ENCODE measurements around the gene LRRC32.

Gene LRRC32

GRCh38 chr11:76698321-76699043, 27.9 kb upstream of the LRRC32 start:
- no peak for DNase-seq

DNA sequence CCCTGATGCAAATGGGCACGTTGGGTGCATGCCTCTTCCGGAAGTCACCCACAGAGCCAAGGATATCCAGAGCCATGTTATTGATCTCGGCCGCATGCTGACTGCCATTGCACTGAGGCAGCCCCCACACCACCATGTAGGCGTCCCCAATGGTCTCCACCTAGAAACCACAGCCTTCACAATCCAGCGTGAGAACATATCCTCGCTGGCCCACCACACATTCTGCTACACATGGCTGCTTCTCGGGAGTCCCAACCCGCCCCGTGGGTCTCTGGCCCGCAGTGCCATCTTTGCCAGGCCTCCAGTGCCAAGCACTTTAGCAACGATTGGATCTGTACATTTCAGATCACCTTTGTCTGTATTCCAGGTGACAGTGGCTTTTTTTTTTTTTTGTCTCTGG, 26.2 kb upstream of the LRRC32 start:
- DNase-seq, result no peak

GRCh38 chr11:76695771-76696170, 25.2 kb upstream of the LRRC32 start:
- DNase-seq, result no peak

GRCh38 chr11:76695133-76695532, 24.6 kb upstream of the LRRC32 start:
- DNase-seq, result no peak

- DNase-seq, result no peak
Measured at GRCh38 chr11:76694664-76695063, 24.1 kb upstream of the LRRC32 start.

DNA sequence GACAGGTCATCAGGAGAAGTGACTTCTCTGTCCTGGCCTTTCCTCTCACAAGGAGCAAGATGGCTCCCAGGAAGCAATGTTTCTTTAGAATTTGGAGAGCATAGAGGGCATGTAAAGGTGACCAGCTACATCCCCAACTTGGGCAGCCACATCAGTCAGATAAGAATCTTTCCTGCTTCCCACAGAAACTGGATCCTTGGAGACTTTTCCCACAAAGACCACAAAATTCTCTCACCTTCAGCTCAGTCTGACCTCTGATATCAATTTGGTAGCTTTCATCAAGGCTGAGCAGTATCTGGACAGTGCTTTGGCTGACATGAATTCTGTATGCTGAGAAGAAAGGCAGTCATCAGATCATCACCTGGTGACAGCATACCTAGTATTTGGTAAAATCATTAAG, 23.3 kb upstream of the LRRC32 start:
- no peak for DNase-seq

- DNase-seq, result no peak
Measured at GRCh38 chr11:76692956-76693355, 22.4 kb upstream of the LRRC32 start.

- no peak for DNase-seq
Measured at GRCh38 chr11:76691655-76692054, 21.1 kb upstream of the LRRC32 start.

DNA sequence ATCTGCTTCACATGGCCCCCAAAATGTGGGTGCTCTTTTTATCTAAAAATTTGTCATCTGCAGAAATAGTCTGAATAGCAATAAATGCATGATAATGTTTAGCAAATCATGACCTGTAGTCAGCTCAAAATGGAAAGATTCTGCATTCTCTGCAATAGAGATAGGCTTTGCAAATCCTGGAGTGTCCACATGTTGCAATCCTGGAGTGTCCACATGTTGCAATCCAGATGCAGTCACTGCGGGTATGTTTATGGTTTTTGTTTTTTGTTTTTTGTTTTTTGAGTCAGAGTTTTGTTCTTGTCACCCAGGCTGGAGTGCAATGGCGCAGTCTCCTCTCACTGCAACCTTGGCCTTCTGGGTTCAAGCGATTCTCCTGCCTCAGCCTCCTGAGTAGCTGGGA, 20.2 kb upstream of the LRRC32 start:
- DNase-seq, result no peak

GRCh38 chr11:76689313-76690260, 19.0 kb upstream of the LRRC32 start:
- DNase-seq, result no peak

GRCh38 chr11:76688146-76688545, 17.6 kb upstream of the LRRC32 start:
- DNase-seq, result no peak

GRCh38 chr11:76686261-76687079, 15.9 kb upstream of the LRRC32 start:
- no peak for DNase-seq

DNA sequence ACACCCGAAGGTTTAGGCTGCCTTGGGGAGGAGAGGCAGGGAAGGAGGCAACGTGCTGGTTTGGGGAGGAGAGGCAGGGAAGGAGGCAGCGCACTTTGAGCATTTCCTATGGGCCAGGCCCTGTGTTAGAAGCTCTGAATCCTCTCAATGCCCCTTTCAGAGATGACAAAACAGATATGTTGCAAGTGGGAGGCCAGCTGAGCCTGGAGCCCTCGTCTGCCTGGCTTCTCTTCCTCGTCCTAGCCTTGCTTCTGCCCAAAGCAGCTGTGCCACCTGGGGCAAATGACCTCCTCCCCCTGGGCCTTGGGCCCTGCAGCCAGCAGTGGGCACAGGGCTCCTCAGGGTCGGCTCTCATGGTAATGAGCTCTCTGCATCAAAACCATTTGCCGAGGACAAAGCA, 15.3 kb upstream of the LRRC32 start:
- no peak for DNase-seq

GRCh38 chr11:76685237-76685636, 14.7 kb upstream of the LRRC32 start:
- DNase-seq, result no peak

- DNase-seq, result no peak
Measured at GRCh38 chr11:76684516-76684915, 14.0 kb upstream of the LRRC32 start.

- DNase-seq, result no peak
Measured at GRCh38 chr11:76683161-76684095, 12.9 kb upstream of the LRRC32 start.

GRCh38 chr11:76682684-76683083, 12.1 kb upstream of the LRRC32 start:
- DNase-seq, result no peak

DNA sequence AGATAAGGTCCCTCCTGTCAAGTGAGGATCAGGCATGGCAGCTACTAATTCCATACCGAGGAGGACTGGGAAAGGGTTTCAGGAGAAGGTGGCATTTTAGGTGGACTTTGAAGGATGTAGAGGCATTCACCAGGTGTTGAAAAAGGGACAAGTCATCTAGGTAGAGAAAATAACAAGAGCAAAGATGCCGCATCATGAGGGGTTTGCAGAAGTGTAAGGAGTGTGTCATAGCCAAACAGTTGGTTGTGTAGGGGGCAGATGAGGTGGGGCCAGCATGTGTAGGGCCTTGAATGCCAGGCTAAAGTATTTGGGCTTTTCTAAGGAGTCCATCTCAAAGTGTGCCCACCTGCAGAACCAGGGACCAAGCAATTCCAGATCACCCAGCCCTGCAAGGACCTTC, 11.6 kb upstream of the LRRC32 start:
- DNase-seq, result no peak

GRCh38 chr11:76680518-76681425, 10.2 kb upstream of the LRRC32 start:
- DNase-seq, result peak; percentile 87

DNA sequence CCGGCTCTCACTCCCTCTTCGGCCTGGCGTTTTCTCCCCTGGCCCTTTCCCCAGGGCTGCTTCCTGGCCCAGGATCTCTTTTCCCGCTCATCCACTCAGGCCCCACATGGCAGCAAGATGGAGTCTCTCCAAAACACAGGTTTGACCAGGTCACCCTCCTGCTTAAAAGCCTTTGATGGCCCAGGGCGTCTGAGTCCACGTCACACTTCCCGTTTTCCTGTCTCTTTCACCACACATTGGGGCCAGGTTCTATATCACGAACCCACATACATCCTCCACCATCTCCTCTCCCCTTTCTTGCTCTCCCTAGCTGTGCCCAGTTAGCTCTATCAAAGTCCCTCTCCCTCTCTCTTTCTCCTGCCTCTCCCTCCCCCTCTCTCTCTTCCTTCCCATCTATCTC, 7.8 kb upstream of the LRRC32 start:
- DNase-seq, result no peak

DNA sequence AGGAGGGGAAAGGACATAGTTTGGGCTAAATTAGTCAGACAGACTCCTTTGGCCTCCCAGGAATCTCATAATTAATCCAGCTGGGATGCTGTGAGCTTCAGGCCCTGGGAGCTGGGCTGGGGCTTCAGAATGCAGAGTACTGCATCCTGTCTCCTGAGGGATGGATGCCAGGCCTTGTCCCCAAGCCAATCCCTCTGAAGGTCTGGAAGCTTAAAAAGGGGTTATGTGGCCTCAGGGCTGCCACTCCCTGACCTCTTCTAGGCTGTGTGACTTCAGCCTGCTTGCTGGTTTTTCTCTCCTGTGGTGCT, 6.9 kb upstream of the LRRC32 start:
- no peak for DNase-seq
